Glomerular endothelial cell (primary cell): ENCODE measurements around the gene CD200R1. TPM values are rescaled to one million over a fixed set of nuclear protein-coding genes. Genes with fewer than 3 reads are reported as not detected.
"Not testable (repeated sequence)": the region's sequence is repeated elsewhere in the genome, so short reads cannot be mapped to it uniquely, and the experiment has no call there.

ENCODE experiments used
- DNase-seq: peaks from one replicate; pipeline ENCODE4 v3.0.0-alpha.2; 2011; ENCODE audit warnings: low read depth, low spot score; ENCODE audit errors: extremely low read depth
- total RNA-seq: library from RNA; depleted of rRNA; stranded (reverse); fragments of >200 nt; gene quantifications from 2 replicates; pipeline ENCODE4 v1.2.3, GENCODE V29; 2015

Gene CD200R1
- total RNA-seq, 1 donor from 2014 or later = not detected

GRCh38 chr3:112976001-112976400 is 1.1 kb upstream of the CD200R1 start:
- no peak for DNase-seq

- DNase-seq = no peak
Observed at GRCh38 chr3:112974178-112974517, 755 bp downstream of the CD200R1 start.

GRCh38 chr3:112973325-112974177 is 1.4 kb downstream of the CD200R1 start:
- no peak for DNase-seq

- no peak for DNase-seq
Observed at GRCh38 chr3:112972158-112972557, 2.7 kb downstream of the CD200R1 start.

- no peak for DNase-seq
Observed at GRCh38 chr3:112967828-112968227, 7.1 kb downstream of the CD200R1 start.

GRCh38 chr3:112967425-112967824 is 7.5 kb downstream of the CD200R1 start:
- no peak for DNase-seq

GRCh38 chr3:112966633-112967032 is 8.3 kb downstream of the CD200R1 start:
- DNase-seq = no peak

GRCh38 chr3:112965656-112966055 is 9.2 kb downstream of the CD200R1 start:
- DNase-seq = no peak

GRCh38 chr3:112963683-112964082 is 11.2 kb downstream of the CD200R1 start:
- no peak for DNase-seq

- no peak for DNase-seq
Observed at GRCh38 chr3:112958811-112959560, 15.9 kb downstream of the CD200R1 start.

- no peak for DNase-seq
Observed at GRCh38 chr3:112956351-112956750, 18.6 kb downstream of the CD200R1 start.

- no peak for DNase-seq
Observed at GRCh38 chr3:112948346-112948838, 26.5 kb downstream of the CD200R1 start.

- no peak for DNase-seq
Observed at GRCh38 chr3:112931736-112932521, 43.0 kb downstream of the CD200R1 start.

GRCh38 chr3:112930771-112931170 is 44.1 kb downstream of the CD200R1 start:
- no peak for DNase-seq

- DNase-seq = no peak
Observed at GRCh38 chr3:112925969-112926368, 48.9 kb downstream of the CD200R1 start.

- DNase-seq = no peak
Observed at GRCh38 chr3:112925560-112925959, 49.3 kb downstream of the CD200R1 start.

GRCh38 chr3:112919541-112919940 is 55.4 kb downstream of the CD200R1 start:
- DNase-seq = not testable (repeated sequence)

GRCh38 chr3:112908252-112908651 is 66.7 kb downstream of the CD200R1 start:
- no peak for DNase-seq

GRCh38 chr3:112904786-112905185 is 70.1 kb downstream of the CD200R1 start:
- DNase-seq = no peak

- DNase-seq = no peak
Observed at GRCh38 chr3:112900113-112900512, 74.8 kb downstream of the CD200R1 start.

GRCh38 chr3:112897791-112898190 is 77.1 kb downstream of the CD200R1 start:
- DNase-seq = no peak
